Measurements from ENCODE around the gene EXOC3L2. TPM values are rescaled to one million over a fixed set of nuclear protein-coding genes. Genes with fewer than 3 reads are reported as not detected.

Gene EXOC3L2
- total and polyA plus RNA-seq, 9 donors = 0.63 to 3.2 (median 1.2) TPM; not detected in 1

DNA sequence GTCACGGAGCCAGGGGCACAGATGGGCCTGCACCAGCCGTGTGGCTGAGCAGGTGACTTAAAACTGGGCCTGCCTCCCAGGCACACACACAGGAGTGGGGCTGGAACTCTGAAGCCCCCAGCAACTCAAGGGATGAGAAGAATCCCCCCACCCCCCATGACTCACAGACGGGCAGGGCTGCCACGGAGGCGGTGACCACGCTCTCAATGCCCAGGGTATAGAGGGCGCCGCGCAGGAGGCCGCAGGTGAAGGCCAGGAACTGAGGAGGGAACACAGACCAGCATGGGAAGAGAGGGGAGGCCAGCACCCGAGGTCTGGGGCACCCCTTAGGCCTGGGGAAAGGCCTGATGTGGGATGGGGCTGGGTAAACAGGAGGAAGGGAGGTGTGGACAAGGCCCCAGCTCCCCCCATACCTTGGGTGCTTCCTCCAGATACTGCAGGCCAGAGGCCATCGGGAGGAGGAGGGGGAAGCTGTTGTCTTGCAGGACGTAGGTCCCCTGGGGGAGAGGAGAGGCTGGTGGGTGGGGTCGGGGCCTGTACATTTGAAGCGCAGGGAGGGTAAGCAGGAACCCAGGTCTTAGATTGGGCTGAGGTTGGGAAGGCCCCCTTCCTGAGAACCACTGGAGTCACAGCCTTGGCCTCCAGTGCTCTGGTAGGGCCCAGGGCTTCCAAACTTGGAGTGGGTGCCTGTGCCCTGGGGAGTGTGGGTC is 81.3 kb downstream of the EXOC3L2 start:
- 75 to 80% (median 79%) methylated on average over 7 to 15 of the region's 15 CpGs for WGBS, 3 donors
- Histone ChIP-seq H3K27me3 (no peaks in the 10 kb centered on the region), H3K27ac (no peak overlapping the region), H3K4me1 (ENCODE audit: insufficient read depth) (no peaks in the 10 kb centered on the region), H3K36me3 (no peaks in the 10 kb centered on the region), H3K9me3 (no peaks in the 10 kb centered on the region), H3K4me3 (no peak overlapping the region)
- no peak for DNase-seq
- intact Hi-C loops (cut with DNase I) = no loop called here
- no peak for TF ChIP-seq POLR2A (IDR thresholded peaks at IDR 0.05)
- TF ChIP-seq, protein P1, sequence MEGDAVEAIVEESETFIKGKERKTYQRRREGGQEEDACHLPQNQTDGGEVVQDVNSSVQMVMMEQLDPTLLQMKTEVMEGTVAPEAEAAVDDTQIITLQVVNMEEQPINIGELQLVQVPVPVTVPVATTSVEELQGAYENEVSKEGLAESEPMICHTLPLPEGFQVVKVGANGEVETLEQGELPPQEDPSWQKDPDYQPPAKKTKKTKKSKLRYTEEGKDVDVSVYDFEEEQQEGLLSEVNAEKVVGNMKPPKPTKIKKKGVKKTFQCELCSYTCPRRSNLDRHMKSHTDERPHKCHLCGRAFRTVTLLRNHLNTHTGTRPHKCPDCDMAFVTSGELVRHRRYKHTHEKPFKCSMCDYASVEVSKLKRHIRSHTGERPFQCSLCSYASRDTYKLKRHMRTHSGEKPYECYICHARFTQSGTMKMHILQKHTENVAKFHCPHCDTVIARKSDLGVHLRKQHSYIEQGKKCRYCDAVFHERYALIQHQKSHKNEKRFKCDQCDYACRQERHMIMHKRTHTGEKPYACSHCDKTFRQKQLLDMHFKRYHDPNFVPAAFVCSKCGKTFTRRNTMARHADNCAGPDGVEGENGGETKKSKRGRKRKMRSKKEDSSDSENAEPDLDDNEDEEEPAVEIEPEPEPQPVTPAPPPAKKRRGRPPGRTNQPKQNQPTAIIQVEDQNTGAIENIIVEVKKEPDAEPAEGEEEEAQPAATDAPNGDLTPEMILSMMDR (IDR thresholded peaks at IDR 0.05) = no peak

DNA sequence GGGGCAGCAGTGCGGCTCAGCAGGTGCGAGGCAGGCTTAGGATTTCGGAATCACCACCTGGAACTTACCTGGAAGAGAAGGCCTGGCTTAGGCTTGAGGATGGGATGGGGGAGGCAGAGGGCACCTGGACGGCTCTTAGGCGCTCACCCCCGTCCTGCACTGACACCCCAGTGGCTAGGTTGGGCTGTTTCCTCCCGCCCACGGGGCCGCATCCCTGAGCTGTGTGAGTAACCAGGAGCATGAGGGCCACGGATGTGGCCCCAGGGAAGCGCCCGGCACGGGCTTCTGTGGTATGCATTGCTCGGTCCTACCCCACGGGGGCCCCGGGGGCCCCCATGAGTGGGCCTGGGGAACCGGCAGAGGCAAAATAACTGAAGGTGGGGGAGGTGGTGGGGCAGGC is 82.1 kb downstream of the EXOC3L2 start:
- H3K36me3 ChIP-seq = no peaks in the 10 kb centered on the region
- H3K4me3 ChIP-seq = no peak overlapping the region
- WGBS, 3 donors = 79 to 91% (median 82%) methylated on average over 17 of the region's 17 CpGs
- H3K27ac ChIP-seq = no peak overlapping the region
- no peaks in the 10 kb centered on the region for H3K27me3 ChIP-seq
- intact Hi-C loops (cut with DNase I) = no loop called here
- H3K9me3 ChIP-seq = no peaks in the 10 kb centered on the region
- no peaks in the 10 kb centered on the region for H3K4me1 ChIP-seq (ENCODE audit: insufficient read depth)
- no peak for DNase-seq
- TF ChIP-seq POLR2A (IDR thresholded peaks at IDR 0.05) (no peak), EP300 (IDR thresholded peaks at IDR 0.05) (no peak)
- TF ChIP-seq, protein P1 (IDR thresholded peaks at IDR 0.05) = no peak

DNA sequence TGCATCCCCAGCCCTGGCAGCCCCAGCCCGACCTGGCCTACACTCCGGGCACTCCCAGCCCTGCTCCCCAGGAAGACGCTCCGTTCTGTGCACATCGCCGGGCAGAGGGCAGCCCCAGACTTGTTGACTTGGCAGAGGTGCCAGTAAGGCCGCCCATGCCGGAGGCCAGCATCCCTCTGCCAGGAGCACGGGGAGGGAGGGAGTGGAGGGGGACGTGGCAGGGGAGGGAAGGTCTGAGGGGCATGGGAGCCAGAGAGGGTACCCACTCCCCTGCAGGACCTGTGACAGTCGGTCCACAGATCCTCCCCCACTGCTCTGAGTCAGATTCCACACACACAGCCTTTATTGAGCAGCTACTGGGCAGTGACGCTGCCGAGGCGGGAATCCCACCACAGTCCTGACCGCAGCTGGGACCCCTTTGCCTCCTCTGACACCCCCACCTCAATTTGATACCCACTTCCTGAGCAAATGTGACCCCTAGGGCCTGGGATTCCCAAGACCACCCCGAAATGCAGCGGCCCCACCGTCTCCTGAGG is 82.5 kb downstream of the EXOC3L2 start:
- DNase-seq = no peak
- no peaks in the 10 kb centered on the region for H3K36me3 ChIP-seq
- no peak for TF ChIP-seq POLR2A (IDR thresholded peaks at IDR 0.05)
- TF ChIP-seq, protein P1 (IDR thresholded peaks at IDR 0.05) = no peak
- TF ChIP-seq EP300 (IDR thresholded peaks at IDR 0.05) = no peak
- H3K4me3 ChIP-seq = no peak overlapping the region
- H3K4me1 ChIP-seq (ENCODE audit: insufficient read depth) = no peaks in the 10 kb centered on the region
- no peaks in the 10 kb centered on the region for H3K9me3 ChIP-seq
- WGBS, 3 donors = 54 to 80% (median 75%) methylated on average over 15 to 18 of the region's 18 CpGs
- intact Hi-C loops (cut with DNase I) = no loop called here
- no peak overlapping the region for H3K27ac ChIP-seq
- no peaks in the 10 kb centered on the region for H3K27me3 ChIP-seq

Other genes starting within 250 kb of the EXOC3L2 start
- gene RELB, start 243.9 kb downstream of the EXOC3L2 start, total RNA-seq = 10 to 100 TPM in 5 of 7 donors, 1 to 10 TPM in 2; 5.4 to 23.2 (median 10.4) TPM
- gene RELB, start 243.9 kb downstream of the EXOC3L2 start, polyA plus RNA-seq = 1 to 10 TPM; 3.0 to 7.1 TPM
- gene CLASRP, start 206.4 kb downstream of the EXOC3L2 start, total RNA-seq = 100 to 1,000 TPM in 2 of 7 donors, 10 to 100 TPM in 5; 52.3 to 113 (median 80.3) TPM
- gene CLASRP, start 206.4 kb downstream of the EXOC3L2 start, polyA plus RNA-seq = 10 to 100 TPM; 29.5 to 82.1 TPM
- gene ZNF296, start 168.9 kb downstream of the EXOC3L2 start, total RNA-seq = 1 to 10 TPM in 1 of 7 donors, under 1 TPM in 6; 0.24 to 2.4 (median 0.52) TPM
- gene ZNF296, start 168.9 kb downstream of the EXOC3L2 start, polyA plus RNA-seq = under 1 TPM in 1 of 2 donors, not detected in 1; 0.29 TPM
- gene GEMIN7, start 166.1 kb downstream of the EXOC3L2 start, total RNA-seq = 10 to 100 TPM; 10.4 to 16.0 (median 12.1) TPM
- 10 to 100 TPM in 1 of 2 donors, 1 to 10 TPM in 1; 9.7 to 11.7 TPM for gene GEMIN7, start 166.1 kb downstream of the EXOC3L2 start, polyA plus RNA-seq
- gene PPP1R37, start 152.2 kb downstream of the EXOC3L2 start, total RNA-seq = 10 to 100 TPM; 18.5 to 28.4 (median 23.1) TPM
- gene PPP1R37, start 152.2 kb downstream of the EXOC3L2 start, polyA plus RNA-seq = 10 to 100 TPM in 1 of 2 donors, 1 to 10 TPM in 1; 5.5 to 19.5 TPM
- gene NKPD1, start 84.4 kb downstream of the EXOC3L2 start, total RNA-seq = under 1 TPM; 0.15 to 0.57 (median 0.20) TPM
- gene NKPD1, start 84.4 kb downstream of the EXOC3L2 start, polyA plus RNA-seq = under 1 TPM in 1 of 2 donors, not detected in 1; 0.11 TPM
- 10 to 100 TPM; 14.2 to 32.9 (median 23.4) TPM for gene TRAPPC6A, start 67.2 kb downstream of the EXOC3L2 start, total RNA-seq
- gene TRAPPC6A, start 67.2 kb downstream of the EXOC3L2 start, polyA plus RNA-seq = 10 to 100 TPM in 1 of 2 donors, 1 to 10 TPM in 1; 1.8 to 33.7 TPM
- 10 to 100 TPM in 4 of 7 donors, 1 to 10 TPM in 3; 4.1 to 12.6 (median 11.9) TPM for gene BLOC1S3, start 66.6 kb downstream of the EXOC3L2 start, total RNA-seq
- gene BLOC1S3, start 66.6 kb downstream of the EXOC3L2 start, polyA plus RNA-seq = 10 to 100 TPM in 1 of 2 donors, 1 to 10 TPM in 1; 5.2 to 11.3 TPM
- 10 to 100 TPM; 14.2 to 53.3 (median 43.1) TPM for gene MARK4, start 5.9 kb upstream of the EXOC3L2 start, total RNA-seq
- 10 to 100 TPM; 24.6 to 51.5 TPM for gene MARK4, start 5.9 kb upstream of the EXOC3L2 start, polyA plus RNA-seq
- under 1 TPM in 3 of 7 donors, not detected in 4; 0.55 to 0.85 (median 0.78) TPM for gene CKM, start 77.5 kb upstream of the EXOC3L2 start, total RNA-seq
- under 1 TPM; 0.10 to 0.52 TPM for gene CKM, start 77.5 kb upstream of the EXOC3L2 start, polyA plus RNA-seq
- 1 to 10 TPM in 1 of 7 donors, under 1 TPM in 2, not detected in 4; 0.30 to 7.1 (median 0.41) TPM for gene KLC3, start 95.3 kb upstream of the EXOC3L2 start, total RNA-seq
- under 1 TPM in 1 of 2 donors, not detected in 1; 0.30 TPM for gene KLC3, start 95.3 kb upstream of the EXOC3L2 start, polyA plus RNA-seq
- gene ERCC2, start 125.2 kb upstream of the EXOC3L2 start, total RNA-seq = 10 to 100 TPM in 6 of 7 donors, 1 to 10 TPM in 1; 6.3 to 18.6 (median 17.3) TPM
- gene ERCC2, start 125.2 kb upstream of the EXOC3L2 start, polyA plus RNA-seq = 10 to 100 TPM; 13.1 to 13.3 TPM
- 10 to 100 TPM in 5 of 7 donors, 1 to 10 TPM in 2; 6.8 to 29.1 (median 16.7) TPM for gene PPP1R13L, start 159.7 kb upstream of the EXOC3L2 start, total RNA-seq
- 10 to 100 TPM; 10.6 to 13.3 TPM for gene PPP1R13L, start 159.7 kb upstream of the EXOC3L2 start, polyA plus RNA-seq
- gene POLR1G, start 161.2 kb upstream of the EXOC3L2 start, total RNA-seq = 1 to 10 TPM; 1.5 to 8.5 (median 6.5) TPM
- 1 to 10 TPM; 2.7 to 5.4 TPM for gene POLR1G, start 161.2 kb upstream of the EXOC3L2 start, polyA plus RNA-seq
- gene ERCC1, start 178.5 kb upstream of the EXOC3L2 start, total RNA-seq = 10 to 100 TPM; 70.7 to 98.6 (median 83.9) TPM
- gene ERCC1, start 178.5 kb upstream of the EXOC3L2 start, polyA plus RNA-seq = 10 to 100 TPM; 41.1 to 64.3 TPM
- gene FOSB, start 222.6 kb upstream of the EXOC3L2 start, total RNA-seq = 100 to 1,000 TPM in 3 of 7 donors, 10 to 100 TPM in 2, 1 to 10 TPM in 2; 2.9 to 295 (median 44.3) TPM
- 100 to 1,000 TPM in 1 of 2 donors, 1 to 10 TPM in 1; 4.9 to 142 TPM for gene FOSB, start 222.6 kb upstream of the EXOC3L2 start, polyA plus RNA-seq